ENCODE measurements around the gene PLEKHM2.
A peak's percentile ranks its signal among the peaks of the same experiment; 100 is the strongest.

Gene PLEKHM2

DNA sequence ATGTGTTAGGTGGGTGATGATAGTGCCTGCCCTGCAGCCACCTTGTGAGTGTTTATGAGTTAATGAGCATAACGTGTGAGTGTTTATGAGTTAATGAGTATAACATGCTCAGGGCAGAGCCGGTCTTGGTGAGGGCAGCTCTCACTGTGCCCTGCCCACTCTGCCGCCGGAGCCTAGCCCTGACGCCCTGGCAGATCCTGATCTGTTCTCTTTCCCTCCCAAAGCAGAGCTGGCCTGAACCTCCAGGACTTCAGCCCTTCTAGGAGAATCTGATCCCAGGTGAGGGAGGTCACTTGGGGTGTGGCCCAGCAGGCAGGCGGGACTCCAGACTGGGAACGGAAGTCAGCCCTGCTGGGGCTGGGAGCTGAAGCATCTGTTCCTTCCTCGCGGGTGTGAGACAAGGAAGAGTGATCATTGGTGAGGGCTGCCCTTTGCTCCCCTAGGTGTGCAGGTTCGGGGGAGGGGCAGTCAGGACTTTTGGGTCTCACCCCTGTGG lies 80.2 kb downstream of the PLEKHM2 start:
- peak overlapping the region; percentile 94 for H3K27ac ChIP-seq (ENCODE audit: poor library complexity, severe bottlenecking)
- no peaks in the 10 kb centered on the region for H3K9me3 ChIP-seq (ENCODE audit: severe bottlenecking)
- H3K4me3 ChIP-seq (ENCODE audit: severe bottlenecking) = peak overlapping the region; percentile 6
- peak; percentile 70 for ATAC-seq (ENCODE audit: low read depth)
- TF ChIP-seq, protein P1, sequence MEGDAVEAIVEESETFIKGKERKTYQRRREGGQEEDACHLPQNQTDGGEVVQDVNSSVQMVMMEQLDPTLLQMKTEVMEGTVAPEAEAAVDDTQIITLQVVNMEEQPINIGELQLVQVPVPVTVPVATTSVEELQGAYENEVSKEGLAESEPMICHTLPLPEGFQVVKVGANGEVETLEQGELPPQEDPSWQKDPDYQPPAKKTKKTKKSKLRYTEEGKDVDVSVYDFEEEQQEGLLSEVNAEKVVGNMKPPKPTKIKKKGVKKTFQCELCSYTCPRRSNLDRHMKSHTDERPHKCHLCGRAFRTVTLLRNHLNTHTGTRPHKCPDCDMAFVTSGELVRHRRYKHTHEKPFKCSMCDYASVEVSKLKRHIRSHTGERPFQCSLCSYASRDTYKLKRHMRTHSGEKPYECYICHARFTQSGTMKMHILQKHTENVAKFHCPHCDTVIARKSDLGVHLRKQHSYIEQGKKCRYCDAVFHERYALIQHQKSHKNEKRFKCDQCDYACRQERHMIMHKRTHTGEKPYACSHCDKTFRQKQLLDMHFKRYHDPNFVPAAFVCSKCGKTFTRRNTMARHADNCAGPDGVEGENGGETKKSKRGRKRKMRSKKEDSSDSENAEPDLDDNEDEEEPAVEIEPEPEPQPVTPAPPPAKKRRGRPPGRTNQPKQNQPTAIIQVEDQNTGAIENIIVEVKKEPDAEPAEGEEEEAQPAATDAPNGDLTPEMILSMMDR (IDR thresholded peaks at IDR 0.05; ENCODE audit: poor library complexity, severe bottlenecking) = no peak
- peak; percentile 85 for DNase-seq (ENCODE audit: low spot score)
- no peaks in the 10 kb centered on the region for H3K27me3 ChIP-seq (ENCODE audit: insufficient read depth, poor library complexity, severe bottlenecking)
- peaks cover 68% of the 10 kb centered on the region for H3K36me3 ChIP-seq (ENCODE audit: low read depth)
- H3K4me1 ChIP-seq (ENCODE audit: insufficient read depth, poor library complexity, severe bottlenecking) = peaks cover 41% of the 10 kb centered on the region

DNA sequence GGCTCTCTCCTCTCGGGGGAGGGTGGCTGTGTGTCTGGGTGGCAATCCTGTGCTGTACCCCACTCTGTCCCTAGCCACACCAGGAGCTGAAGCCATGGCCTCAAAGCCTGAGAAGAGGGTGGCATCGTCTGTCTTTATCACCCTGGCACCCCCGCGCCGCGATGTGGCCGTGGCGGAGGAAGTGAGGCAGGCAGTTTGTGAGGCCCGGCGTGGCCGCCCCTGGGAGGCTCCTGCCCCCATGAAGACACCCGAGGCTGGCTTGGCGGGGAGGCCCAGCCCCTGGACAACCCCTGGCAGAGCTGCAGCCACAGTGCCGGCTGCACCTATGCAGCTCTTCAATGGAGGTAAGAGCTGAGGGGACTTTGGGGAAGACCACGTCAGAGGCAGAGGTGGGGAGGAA lies 80.8 kb downstream of the PLEKHM2 start:
- DNase-seq (ENCODE audit: low spot score) (no peak), ATAC-seq (ENCODE audit: low read depth) (no peak)
- TF ChIP-seq, protein P1 (IDR thresholded peaks at IDR 0.05; ENCODE audit: poor library complexity, severe bottlenecking) = no peak
- H3K27ac ChIP-seq (ENCODE audit: poor library complexity, severe bottlenecking) = peak overlapping the region; percentile 94
- H3K27me3 ChIP-seq (ENCODE audit: insufficient read depth, poor library complexity, severe bottlenecking) = no peaks in the 10 kb centered on the region
- H3K4me3 ChIP-seq (ENCODE audit: severe bottlenecking) = peak overlapping the region; percentile 6
- peaks cover 41% of the 10 kb centered on the region for H3K4me1 ChIP-seq (ENCODE audit: insufficient read depth, poor library complexity, severe bottlenecking)
- peaks cover 73% of the 10 kb centered on the region for H3K36me3 ChIP-seq (ENCODE audit: low read depth)
- H3K9me3 ChIP-seq (ENCODE audit: severe bottlenecking) = no peaks in the 10 kb centered on the region

DNA sequence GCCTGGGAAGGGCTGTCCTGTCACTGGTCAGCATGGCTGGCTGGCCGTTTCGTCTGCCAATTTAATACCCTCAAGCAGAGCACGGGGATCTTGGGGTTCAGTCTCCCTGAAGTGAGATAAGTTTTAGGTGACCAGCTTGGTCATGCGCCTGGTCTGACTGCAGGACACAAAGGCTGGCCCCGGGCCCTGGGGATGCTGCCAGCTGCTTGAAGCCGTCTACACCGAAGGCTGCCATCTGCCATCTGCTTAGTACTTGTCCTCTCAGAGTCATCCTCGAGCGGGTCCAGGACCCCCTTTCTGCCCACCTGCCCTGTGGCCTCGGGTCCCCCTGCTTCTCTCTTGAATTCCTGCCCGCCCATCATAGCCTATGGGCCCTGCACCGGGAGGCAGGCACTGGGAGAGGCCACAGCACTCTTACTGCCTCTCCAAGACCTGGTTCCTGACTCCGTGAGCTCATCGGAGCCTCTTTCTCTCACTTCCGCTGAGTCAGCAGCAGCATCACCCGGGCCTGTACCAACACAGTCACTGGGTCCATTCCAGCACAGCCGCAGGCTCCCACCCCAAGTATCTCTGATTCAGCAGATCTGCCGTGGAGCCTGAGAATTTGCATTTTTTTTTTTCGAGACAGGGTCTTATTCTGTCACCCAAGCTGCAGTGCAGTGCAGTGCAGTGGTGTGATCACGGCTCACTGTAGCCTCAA lies 81.5 kb downstream of the PLEKHM2 start:
- DNase-seq (ENCODE audit: low spot score) = peak; percentile 96
- H3K4me1 ChIP-seq (ENCODE audit: insufficient read depth, poor library complexity, severe bottlenecking) = peaks cover 41% of the 10 kb centered on the region
- no peak overlapping the region for H3K4me3 ChIP-seq (ENCODE audit: severe bottlenecking)
- TF ChIP-seq, protein P1 (IDR thresholded peaks at IDR 0.05; ENCODE audit: poor library complexity, severe bottlenecking) = no peak
- H3K36me3 ChIP-seq (ENCODE audit: low read depth) = peaks cover 77% of the 10 kb centered on the region
- no peaks in the 10 kb centered on the region for H3K9me3 ChIP-seq (ENCODE audit: severe bottlenecking)
- no peaks in the 10 kb centered on the region for H3K27me3 ChIP-seq (ENCODE audit: insufficient read depth, poor library complexity, severe bottlenecking)
- peak; percentile 87 for ATAC-seq (ENCODE audit: low read depth)
- H3K27ac ChIP-seq (ENCODE audit: poor library complexity, severe bottlenecking) = peak overlapping the region; percentile 94

DNA sequence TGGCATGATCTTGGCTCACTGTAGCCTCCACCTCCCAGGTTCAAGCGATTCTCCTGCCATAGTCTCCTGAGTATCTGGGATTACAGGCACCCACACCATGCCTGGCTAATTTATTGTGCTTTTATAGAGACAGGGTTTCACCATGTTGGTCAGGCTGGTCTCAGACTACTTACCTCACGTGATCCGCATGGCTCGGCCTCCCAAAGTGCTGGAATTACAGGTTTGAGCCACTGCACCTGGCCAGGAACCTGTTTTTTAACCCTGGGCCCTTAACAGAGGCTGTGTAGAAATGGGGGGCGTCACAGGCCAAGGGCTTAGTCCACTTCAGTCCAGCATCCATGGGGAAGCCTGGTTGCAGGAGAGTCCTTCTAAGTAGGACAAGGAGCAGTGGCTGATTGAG lies 83.8 kb downstream of the PLEKHM2 start:
- TF ChIP-seq, protein P1 (IDR thresholded peaks at IDR 0.05; ENCODE audit: poor library complexity, severe bottlenecking) = no peak

DNA sequence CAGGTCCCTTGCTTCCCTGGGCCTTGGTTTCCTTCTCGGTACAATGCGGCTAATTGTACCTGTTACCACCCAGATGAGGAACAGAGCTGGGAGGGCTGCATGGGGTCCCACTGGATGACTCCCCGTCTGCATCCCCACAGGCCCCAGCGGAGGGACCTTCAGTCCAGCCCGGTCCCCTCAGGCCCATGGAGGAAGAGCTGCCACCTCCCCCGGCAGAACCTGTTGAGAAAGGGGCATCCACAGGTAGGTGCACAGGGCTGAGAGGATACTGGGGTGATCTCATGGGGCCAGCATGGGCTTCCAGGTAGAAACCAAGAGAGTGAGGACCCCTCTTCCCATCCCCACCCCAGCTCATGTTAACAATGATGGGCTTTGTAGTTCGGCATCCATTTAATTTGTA lies 84.3 kb downstream of the PLEKHM2 start:
- Histone ChIP-seq H3K4me1 (ENCODE audit: insufficient read depth, poor library complexity, severe bottlenecking) (peaks cover 31% of the 10 kb centered on the region), H3K27me3 (ENCODE audit: insufficient read depth, poor library complexity, severe bottlenecking) (no peaks in the 10 kb centered on the region), H3K36me3 (ENCODE audit: low read depth) (peaks cover 88% of the 10 kb centered on the region), H3K4me3 (ENCODE audit: severe bottlenecking) (no peak overlapping the region), H3K27ac (ENCODE audit: poor library complexity, severe bottlenecking) (peak overlapping the region; percentile 7), H3K9me3 (ENCODE audit: severe bottlenecking) (no peaks in the 10 kb centered on the region)
- TF ChIP-seq, protein P1 (IDR thresholded peaks at IDR 0.05; ENCODE audit: poor library complexity, severe bottlenecking) = no peak
- DNase-seq (ENCODE audit: low spot score) (no peak), ATAC-seq (ENCODE audit: low read depth) (no peak)

More for the DNA sequence above, 83.8 kb downstream of the PLEKHM2 start:
- H3K27me3 ChIP-seq (ENCODE audit: insufficient read depth, poor library complexity, severe bottlenecking) = no peaks in the 10 kb centered on the region
- H3K36me3 ChIP-seq (ENCODE audit: low read depth) = peaks cover 84% of the 10 kb centered on the region
- DNase-seq (ENCODE audit: low spot score) = no peak
- H3K27ac ChIP-seq (ENCODE audit: poor library complexity, severe bottlenecking) = peak overlapping the region; percentile 7
- H3K4me3 ChIP-seq (ENCODE audit: severe bottlenecking) = no peak overlapping the region
- H3K9me3 ChIP-seq (ENCODE audit: severe bottlenecking) = no peaks in the 10 kb centered on the region
- no peak for ATAC-seq (ENCODE audit: low read depth)
- peaks cover 34% of the 10 kb centered on the region for H3K4me1 ChIP-seq (ENCODE audit: insufficient read depth, poor library complexity, severe bottlenecking)
